ENCODE results near the gene ZNF24.

Gene ZNF24

GRCh38 chr18:35331367-35332087 lies 12.7 kb downstream of the ZNF24 start:
- Histone ChIP-seq H3K27ac (ENCODE audit: low read depth, low read length) (no peak overlapping the region), H3K4me1 (ENCODE audit: control insufficient read depth, insufficient read depth, low read length, unreplicated experiment) (no peaks in the 10 kb centered on the region), H3K79me2 (ENCODE audit: control insufficient read depth, insufficient read depth, low read length, unreplicated experiment) (peaks cover 3% of the 10 kb centered on the region), H3K4me3 (ENCODE audit: low read depth, low read length) (no peak overlapping the region), H3K27me3 (ENCODE audit: insufficient read depth, low read length) (no peaks in the 10 kb centered on the region), H2AFZ (ENCODE audit: low read length, unreplicated experiment) (no peak overlapping the region), H3K36me3 (ENCODE audit: insufficient read depth, low read length) (peaks cover 65% of the 10 kb centered on the region)

- Histone ChIP-seq H2AFZ (ENCODE audit: low read length, unreplicated experiment) (no peak overlapping the region), H3K4me3 (ENCODE audit: low read depth, low read length) (no peak overlapping the region), H3K27ac (ENCODE audit: low read depth, low read length) (no peak overlapping the region), H3K36me3 (ENCODE audit: insufficient read depth, low read length) (peaks cover 39% of the 10 kb centered on the region), H3K4me1 (ENCODE audit: control insufficient read depth, insufficient read depth, low read length, unreplicated experiment) (no peaks in the 10 kb centered on the region), H3K79me2 (ENCODE audit: control insufficient read depth, insufficient read depth, low read length, unreplicated experiment) (no peaks in the 10 kb centered on the region), H3K27me3 (ENCODE audit: insufficient read depth, low read length) (no peaks in the 10 kb centered on the region)
Observed at GRCh38 chr18:35328868-35329267, 15.4 kb downstream of the ZNF24 start.

GRCh38 chr18:35326695-35327387 lies 17.4 kb downstream of the ZNF24 start:
- H2AFZ ChIP-seq (ENCODE audit: low read length, unreplicated experiment) = no peak overlapping the region
- H3K4me3 ChIP-seq (ENCODE audit: low read depth, low read length) = no peak overlapping the region
- no peaks in the 10 kb centered on the region for H3K4me1 ChIP-seq (ENCODE audit: control insufficient read depth, insufficient read depth, low read length, unreplicated experiment)
- H3K79me2 ChIP-seq (ENCODE audit: control insufficient read depth, insufficient read depth, low read length, unreplicated experiment) = no peaks in the 10 kb centered on the region
- peaks cover 18% of the 10 kb centered on the region for H3K36me3 ChIP-seq (ENCODE audit: insufficient read depth, low read length)
- H3K27me3 ChIP-seq (ENCODE audit: insufficient read depth, low read length) = no peaks in the 10 kb centered on the region
- no peak overlapping the region for H3K27ac ChIP-seq (ENCODE audit: low read depth, low read length)

GRCh38 chr18:35324926-35325655 lies 19.1 kb downstream of the ZNF24 start:
- peaks cover 13% of the 10 kb centered on the region for H3K36me3 ChIP-seq (ENCODE audit: insufficient read depth, low read length)
- no peaks in the 10 kb centered on the region for H3K79me2 ChIP-seq (ENCODE audit: control insufficient read depth, insufficient read depth, low read length, unreplicated experiment)
- H2AFZ ChIP-seq (ENCODE audit: low read length, unreplicated experiment) = no peak overlapping the region
- H3K4me3 ChIP-seq (ENCODE audit: low read depth, low read length) = no peak overlapping the region
- H3K4me1 ChIP-seq (ENCODE audit: control insufficient read depth, insufficient read depth, low read length, unreplicated experiment) = no peaks in the 10 kb centered on the region
- H3K27ac ChIP-seq (ENCODE audit: low read depth, low read length) = no peak overlapping the region
- no peaks in the 10 kb centered on the region for H3K27me3 ChIP-seq (ENCODE audit: insufficient read depth, low read length)

- Histone ChIP-seq H3K79me2 (ENCODE audit: control insufficient read depth, insufficient read depth, low read length, unreplicated experiment) (no peaks in the 10 kb centered on the region), H2AFZ (ENCODE audit: low read length, unreplicated experiment) (no peak overlapping the region), H3K27ac (ENCODE audit: low read depth, low read length) (no peak overlapping the region), H3K4me1 (ENCODE audit: control insufficient read depth, insufficient read depth, low read length, unreplicated experiment) (no peaks in the 10 kb centered on the region), H3K36me3 (ENCODE audit: insufficient read depth, low read length) (peaks cover 7% of the 10 kb centered on the region), H3K27me3 (ENCODE audit: insufficient read depth, low read length) (no peaks in the 10 kb centered on the region), H3K4me3 (ENCODE audit: low read depth, low read length) (no peak overlapping the region)
Observed at GRCh38 chr18:35322486-35323458, 21.4 kb downstream of the ZNF24 start.

GRCh38 chr18:35311496-35311895 lies 32.7 kb downstream of the ZNF24 start:
- Histone ChIP-seq H3K27me3 (ENCODE audit: insufficient read depth, low read length) (no peaks in the 10 kb centered on the region), H3K36me3 (ENCODE audit: insufficient read depth, low read length) (peaks cover 40% of the 10 kb centered on the region), H3K27ac (ENCODE audit: low read depth, low read length) (no peak overlapping the region), H3K4me3 (ENCODE audit: low read depth, low read length) (no peak overlapping the region), H3K79me2 (ENCODE audit: control insufficient read depth, insufficient read depth, low read length, unreplicated experiment) (no peaks in the 10 kb centered on the region), H2AFZ (ENCODE audit: low read length, unreplicated experiment) (no peak overlapping the region), H3K4me1 (ENCODE audit: control insufficient read depth, insufficient read depth, low read length, unreplicated experiment) (peaks cover 4% of the 10 kb centered on the region)

GRCh38 chr18:35306588-35307250 lies 37.5 kb downstream of the ZNF24 start:
- Histone ChIP-seq H3K27ac (ENCODE audit: low read depth, low read length) (no peak overlapping the region), H3K36me3 (ENCODE audit: insufficient read depth, low read length) (peaks cover 85% of the 10 kb centered on the region), H3K4me1 (ENCODE audit: control insufficient read depth, insufficient read depth, low read length, unreplicated experiment) (peaks cover 4% of the 10 kb centered on the region), H3K79me2 (ENCODE audit: control insufficient read depth, insufficient read depth, low read length, unreplicated experiment) (peaks cover 13% of the 10 kb centered on the region), H2AFZ (ENCODE audit: low read length, unreplicated experiment) (no peak overlapping the region), H3K4me3 (ENCODE audit: low read depth, low read length) (no peak overlapping the region), H3K27me3 (ENCODE audit: insufficient read depth, low read length) (no peaks in the 10 kb centered on the region)

GRCh38 chr18:35303610-35304009 lies 40.6 kb downstream of the ZNF24 start:
- Histone ChIP-seq H3K4me1 (ENCODE audit: control insufficient read depth, insufficient read depth, low read length, unreplicated experiment) (no peaks in the 10 kb centered on the region), H3K36me3 (ENCODE audit: insufficient read depth, low read length) (peaks cover 88% of the 10 kb centered on the region), H3K4me3 (ENCODE audit: low read depth, low read length) (no peak overlapping the region), H3K27ac (ENCODE audit: low read depth, low read length) (no peak overlapping the region), H2AFZ (ENCODE audit: low read length, unreplicated experiment) (no peak overlapping the region), H3K27me3 (ENCODE audit: insufficient read depth, low read length) (no peaks in the 10 kb centered on the region), H3K79me2 (ENCODE audit: control insufficient read depth, insufficient read depth, low read length, unreplicated experiment) (peaks cover 32% of the 10 kb centered on the region)

- H2AFZ ChIP-seq (ENCODE audit: low read length, unreplicated experiment) = no peak overlapping the region
- H3K27ac ChIP-seq (ENCODE audit: low read depth, low read length) = no peak overlapping the region
- H3K27me3 ChIP-seq (ENCODE audit: insufficient read depth, low read length) = no peaks in the 10 kb centered on the region
- no peak overlapping the region for H3K4me3 ChIP-seq (ENCODE audit: low read depth, low read length)
- peaks cover 59% of the 10 kb centered on the region for H3K79me2 ChIP-seq (ENCODE audit: control insufficient read depth, insufficient read depth, low read length, unreplicated experiment)
- peaks cover 72% of the 10 kb centered on the region for H3K36me3 ChIP-seq (ENCODE audit: insufficient read depth, low read length)
- H3K4me1 ChIP-seq (ENCODE audit: control insufficient read depth, insufficient read depth, low read length, unreplicated experiment) = peaks cover 7% of the 10 kb centered on the region
Observed at GRCh38 chr18:35296060-35296459, 48.2 kb downstream of the ZNF24 start.
